H1 (cell line): ENCODE measurements around the gene HS2ST1. TPM values are rescaled to one million over a fixed set of nuclear protein-coding genes. Genes with fewer than 3 reads are reported as not detected.

ENCODE experiments used
- CTCF ChIA-PET: fragments of 300-600 bp; sonication (Branson Sonifier 250); formaldehyde crosslinking; loops from one replicate; lab custom pipeline; 2021; ENCODE audit not compliant: partially characterized antibody; lab: Charles Lee
- POLR2A ChIA-PET: fragments of 300-600 bp; sonication (Branson Sonifier 250); formaldehyde crosslinking; loops from one replicate; lab custom pipeline; 2021; ENCODE audit warnings: inconsistent platforms; ENCODE audit not compliant: partially characterized antibody; lab: Charles Lee
- DNase-seq, 2 experiments: peaks; one replicate each; pipeline versions ENCODE4 v3.0.0 to v3.0.0-alpha.2; 2010 to 2022; ENCODE audit warnings: low spot score in 2 of 2, low read depth in 1 of 2, mixed read lengths in 1 of 2
- FAIRE-seq: peaks from 2 replicates; lab custom pipeline; 2011; peaks lifted over from hg19 to GRCh38; lab: Jason Lieb, UNC
- H2AFZ ChIP-seq: 2 replicates; pipeline ENCODE4 v1.8.1; 2012; ENCODE audit warnings: low read length, inconsistent platforms
- H2AK5ac ChIP-seq: 2 replicates; pipeline ENCODE4 v1.6.1; 2013; ENCODE audit warnings: low read depth, low read length
- H2BK120ac ChIP-seq: replicated peaks from 2 replicates; pipeline ENCODE3; 2013; ENCODE audit warnings: low read depth, low read length, inconsistent platforms
- H2BK12ac ChIP-seq: 2 replicates; pipeline ENCODE4 v1.6.1; 2013; ENCODE audit warnings: low read depth, low read length
- H2BK15ac ChIP-seq: 2 replicates; pipeline ENCODE4 v1.6.1; 2013; ENCODE audit warnings: low read length
- H2BK20ac ChIP-seq: 2 replicates; pipeline ENCODE4 v1.6.1; 2013; ENCODE audit warnings: low read length
- H2BK5ac ChIP-seq: 2 replicates; pipeline ENCODE4 v1.6.1; 2013; ENCODE audit warnings: low read depth, low read length
- H3K14ac ChIP-seq: 2 replicates; pipeline ENCODE4 v1.6.1; 2013; ENCODE audit warnings: inconsistent platforms; ENCODE audit not compliant: insufficient read length
- H3K18ac ChIP-seq: 2 replicates; pipeline ENCODE4 v1.6.1; 2013; ENCODE audit warnings: low read length; ENCODE audit errors: extremely low read depth
- H3K23ac ChIP-seq: 2 replicates; pipeline ENCODE4 v1.6.1; 2013; ENCODE audit warnings: inconsistent platforms; ENCODE audit not compliant: insufficient read length
- H3K23me2 ChIP-seq: 2 replicates; pipeline ENCODE4 v1.6.1; 2013; ENCODE audit warnings: low read depth, low read length
- H3K27ac ChIP-seq: 2 replicates; pipeline ENCODE4 v1.6.1; 2011; ENCODE audit warnings: low read depth, low read length, inconsistent platforms
- H3K27me3 ChIP-seq, 4 experiments: replicated peaks in 1 of 4; 1 replicate in 1 of 4; 2 replicates in 3 of 4; pipeline versions ENCODE4 v1.6.1 to v1.8.1; 2011 to 2013; ENCODE audit warnings: low read length in 3 of 4, mild to moderate bottlenecking in 3 of 4, inconsistent platforms in 2 of 4, mixed read lengths in 2 of 4, moderate library complexity in 1 of 4; ENCODE audit not compliant: control insufficient read depth in 3 of 4, insufficient read depth in 3 of 4; ENCODE audit errors: extremely low read depth in 1 of 4
- H3K36me3 ChIP-seq, 4 experiments: 2 replicates each; pipeline versions ENCODE4 v1.6.1 to v1.8.1; 2011 to 2013; ENCODE audit warnings: mild to moderate bottlenecking in 4 of 4, low read length in 3 of 4, moderate library complexity in 2 of 4, control low read depth in 1 of 4, inconsistent platforms in 1 of 4; ENCODE audit not compliant: insufficient read depth in 4 of 4, control insufficient read depth in 2 of 4
- H3K4ac ChIP-seq: replicated peaks from 2 replicates; pipeline ENCODE3; 2013; ENCODE audit warnings: low read length, low read depth, mixed read lengths, inconsistent platforms; ENCODE audit not compliant: insufficient read length
- H3K4me1 ChIP-seq, 4 experiments: replicated peaks in 1 of 4; 1 replicate in 1 of 4; 2 replicates in 3 of 4; pipeline versions ENCODE4 v1.6.1 to v1.8.1; 2011 to 2013; ENCODE audit warnings: low read length in 3 of 4, inconsistent platforms in 2 of 4, mixed read lengths in 1 of 4; ENCODE audit not compliant: insufficient read depth in 4 of 4, control insufficient read depth in 3 of 4
- H3K4me2 ChIP-seq, 2 experiments: 2 replicates each; pipeline versions ENCODE4 v1.6.1 to v1.8.1; 2011 to 2013; ENCODE audit warnings: low read depth in 2 of 2, low read length in 2 of 2, control low read depth in 1 of 2, inconsistent platforms in 1 of 2, mild to moderate bottlenecking in 1 of 2; ENCODE audit not compliant: insufficient read depth in 1 of 2
- H3K4me3 ChIP-seq, 4 experiments: fragments of 200-600, 300-600 bp in 1 of 4; sonication (generic), shearing (Covaris generic), sonication (Bioruptor Twin) in 1 of 4; 2 replicates each; pipeline versions ENCODE4 v1.5.1 to v1.8.1; 2011 to 2016; ENCODE audit warnings: low read length in 4 of 4, low read depth in 3 of 4, control low read depth in 2 of 4, inconsistent platforms in 2 of 4, mild to moderate bottlenecking in 2 of 4, mixed read lengths in 1 of 4, moderate library complexity in 1 of 4; ENCODE audit not compliant: insufficient read depth in 2 of 4; ENCODE audit errors: extremely low read depth in 1 of 4
- H3K56ac ChIP-seq: replicated peaks from 2 replicates; pipeline ENCODE3; 2013; ENCODE audit warnings: low read depth, mild to moderate bottlenecking, mixed read lengths, low read length, inconsistent platforms; ENCODE audit not compliant: insufficient read length
- H3K79me1 ChIP-seq: 2 replicates; pipeline ENCODE4 v1.6.1; 2013; ENCODE audit warnings: low read depth, low read length, control low read depth
- H3K79me2 ChIP-seq, 2 experiments: 2 replicates each; pipeline versions ENCODE4 v1.6.1 to v1.8.1; 2012 to 2013; ENCODE audit warnings: low read length in 2 of 2, mild to moderate bottlenecking in 2 of 2, inconsistent platforms in 1 of 2; ENCODE audit not compliant: insufficient read depth in 2 of 2, control insufficient read depth in 1 of 2
- H3K9ac ChIP-seq, 4 experiments: replicated peaks in 1 of 4; 1 replicate in 1 of 4; 2 replicates in 3 of 4; pipeline versions ENCODE4 v1.6.1 to v1.8.1; 2011 to 2013; ENCODE audit warnings: low read depth in 3 of 4, low read length in 3 of 4, control low read depth in 2 of 4, mild to moderate bottlenecking in 2 of 4, moderate library complexity in 2 of 4, inconsistent platforms in 1 of 4; ENCODE audit errors: extremely low read depth in 1 of 4
- H3K9me3 ChIP-seq, 2 experiments: 2 replicates each; pipeline versions ENCODE4 v1.6.1 to v1.8.1; 2012 to 2013; ENCODE audit warnings: mild to moderate bottlenecking in 2 of 2, moderate library complexity in 2 of 2, control low read depth in 1 of 2, inconsistent platforms in 1 of 2, low read depth in 1 of 2, low read length in 1 of 2, mixed read lengths in 1 of 2; ENCODE audit not compliant: insufficient read depth in 2 of 2
- H4K20me1 ChIP-seq, 2 experiments: replicated peaks in 1 of 2; 2 replicates each; pipeline versions ENCODE3 to v1.8.1; 2011 to 2013; ENCODE audit warnings: inconsistent platforms in 2 of 2, low read length in 2 of 2, mild to moderate bottlenecking in 1 of 2; ENCODE audit not compliant: insufficient read depth in 2 of 2, control insufficient read depth in 1 of 2
- H4K5ac ChIP-seq: 2 replicates; pipeline ENCODE4 v1.6.1; 2013; ENCODE audit warnings: low read length, low read depth, mixed read lengths, inconsistent platforms; ENCODE audit not compliant: insufficient read length
- H4K8ac ChIP-seq: 2 replicates; pipeline ENCODE4 v1.8.0; 2013; ENCODE audit warnings: mild to moderate bottlenecking, moderate library complexity, low read length, inconsistent platforms; ENCODE audit not compliant: insufficient read depth; ENCODE audit errors: extremely low read depth
- H4K91ac ChIP-seq: replicated peaks from 2 replicates; pipeline ENCODE3; 2013; ENCODE audit warnings: low read length, mixed read lengths, inconsistent platforms; ENCODE audit not compliant: insufficient read length
- CHD2 ChIP-seq: IDR thresholded peaks from 2 replicates; pipeline ENCODE4 v1.6.1; 2012; ENCODE audit warnings: low read length, improper control_type of control experiment
- JUN ChIP-seq: IDR thresholded peaks from 2 replicates; pipeline ENCODE4 v1.6.1; 2011; ENCODE audit warnings: low read depth, mild to moderate bottlenecking, improper control_type of control experiment, low read length
- MAFK ChIP-seq: IDR thresholded peaks from 2 replicates; pipeline ENCODE4 v1.6.1; 2012; ENCODE audit warnings: low read depth, mild to moderate bottlenecking, improper control_type of control experiment, low read length
- NANOG ChIP-seq: IDR thresholded peaks from 2 replicates; pipeline ENCODE4 v1.6.1; 2011; ENCODE audit warnings: low read length, low read depth, mild to moderate bottlenecking, inconsistent platforms; ENCODE audit not compliant: insufficient read depth, poor library complexity, severe bottlenecking
- NRF1 ChIP-seq: IDR thresholded peaks from 2 replicates; pipeline ENCODE4 v1.6.1; 2011; ENCODE audit warnings: mild to moderate bottlenecking, low read depth, low read length, improper control_type of control experiment
- POLR2AphosphoS5 ChIP-seq: IDR thresholded peaks from 2 replicates; pipeline ENCODE4 v1.6.1; 2011; ENCODE audit warnings: low read depth, low read length
- POU5F1 ChIP-seq: IDR thresholded peaks from 2 replicates; pipeline ENCODE4 v1.6.1; 2011; ENCODE audit warnings: low read depth, mild to moderate bottlenecking, low read length, moderate library complexity
- RFX5 ChIP-seq: IDR thresholded peaks from 2 replicates; pipeline ENCODE4 v1.6.1; 2011; ENCODE audit warnings: low read depth, low read length, improper control_type of control experiment, borderline replicate concordance
- SRF ChIP-seq: IDR thresholded peaks from 2 replicates; pipeline ENCODE4 v1.6.1; 2011; ENCODE audit warnings: mild to moderate bottlenecking, low read depth, low read length, moderate library complexity
- SUZ12 ChIP-seq: fragments of 200-600 bp; sonication (generic); IDR thresholded peaks from 2 replicates; pipeline ENCODE4 v1.6.1; 2012; ENCODE audit warnings: mild to moderate bottlenecking, inconsistent platforms, low read length, moderate library complexity, mixed read lengths
- TAF7 ChIP-seq: optimal IDR thresholded peaks from 2 replicates; pipeline ENCODE3; 2011; ENCODE audit warnings: low read depth, mild to moderate bottlenecking, inconsistent platforms, low read length, moderate library complexity, borderline replicate concordance
- WGBS, 2 experiments: shearing (Covaris generic) in 1 of 2; methylation state at CpG; one replicate each; pipeline versions ENCODE4 v1.1.6 to v1.1.7; 2013 to 2015; ENCODE audit warnings: low lambda C conversion rate in 2 of 2, mixed read lengths in 2 of 2, inconsistent platforms in 1 of 2, low coverage in 1 of 2, missing lambda C conversion rate in 1 of 2; ENCODE audit not compliant: insufficient replicate concordance in 2 of 2, insufficient coverage in 1 of 2, insufficient read length in 1 of 2; ENCODE audit errors: extremely low coverage in 1 of 2, missing lambda C conversion rate in 1 of 2; 5-methylcytosine and 5-hydroxymethylcytosine counted together
- polyA plus RNA-seq, 7 experiments: library from polyadenylated mRNA; depleted of rRNA in 3 of 7; stranded (reverse) in 5 of 7; unstranded in 2 of 7; fragments of >200 nt in 5 of 7; fragments of 200-250 nt in 2 of 7; gene quantifications; 1 replicate in 5 of 7; 2 replicates in 1 of 7; 4 replicates in 1 of 7; pipeline versions ENCODE4 v1.2.1 to v1.2.3, GENCODE V29; 2011 to 2013; ENCODE audit warnings: missing spikeins in 2 of 7, mixed read lengths in 2 of 7
- total RNA-seq: library from RNA; stranded (reverse); fragmentation: NEBNext Ultra II Directional; extraction: Animal tissue kit (Norgen Biotek cat#: 25700); gene quantifications from 2 replicates; pipeline ENCODE4 v1.2.1, GENCODE V29; 2021

HS2ST1 gene
- total and polyA plus RNA-seq, 2 of the 8 experiments (the other 6 are each of a cell fraction or from before 2014, with no cell fraction given) = 5.2 to 28.3 TPM

DNA sequence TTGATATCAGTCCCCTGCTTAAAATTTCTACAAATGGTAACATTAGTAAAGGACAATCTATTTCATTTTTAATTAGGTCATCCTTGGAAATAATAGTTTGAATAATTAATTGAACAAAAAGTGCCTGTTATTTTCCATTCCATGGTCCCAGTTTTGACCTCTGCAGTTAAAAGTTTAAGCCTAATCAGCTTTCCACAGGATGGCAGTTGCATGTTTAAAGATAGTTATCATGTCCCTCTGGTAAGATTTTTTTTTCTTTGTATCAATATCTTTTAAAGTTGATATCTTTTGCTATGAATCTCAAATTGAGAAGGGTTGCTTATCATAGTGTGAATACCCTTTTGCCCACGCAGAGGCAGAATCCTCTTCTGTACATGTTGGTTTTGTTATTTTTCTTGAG lies 90.4 kb downstream of the HS2ST1 start:
- Histone ChIP-seq H4K20me1 (no peaks in the 10 kb centered on the region), H3K18ac (no peak overlapping the region), H3K27me3 (no peaks in the 10 kb centered on the region), H2AFZ (no peak overlapping the region), H2BK5ac (no peak overlapping the region), H3K79me1 (no peaks in the 10 kb centered on the region), H3K56ac (no peak overlapping the region), H4K8ac (no peak overlapping the region), H2BK12ac (no peak overlapping the region), H3K4me1 (no peaks in the 10 kb centered on the region), H3K79me2 (peaks cover 0 to 59% of the 10 kb centered on the region in 2 experiments; a peak in 2 of 4 replicates), H3K23me2 (no peaks in the 10 kb centered on the region), H3K9ac (no peak overlapping the region), H3K4ac (no peak overlapping the region), H3K36me3 (no peaks in the 10 kb centered on the region), H3K4me2 (no peak overlapping the region), H4K5ac (no peak overlapping the region), H3K27ac (no peak overlapping the region), H3K4me3 (no peak overlapping the region), H4K91ac (no peak overlapping the region), H3K9me3 (no peaks in the 10 kb centered on the region), H3K14ac (no peak overlapping the region), H2BK20ac (no peak overlapping the region), H2BK120ac (no peak overlapping the region), H2BK15ac (no peak overlapping the region), H2AK5ac (no peak overlapping the region), H3K23ac (no peak overlapping the region)
- ChIA-PET POLR2A (interaction anchor here (0.7 kb wide), 1 partner anchor 701 kb away, joined by 3 read pairs; no protein-coding TSS in a partner anchor), CTCF (no interaction called here)
- WGBS, 2 experiments = 92% methylated on average over 1 of the region's 1 CpG; no CpG with 5 or more reads in 1 of the 2 experiments
- TF ChIP-seq JUN = no peak
- TF ChIP-seq POLR2AphosphoS5 = no peak
- no peak for TF ChIP-seq SRF
- TF ChIP-seq POU5F1 = no peak
- no peak for TF ChIP-seq NANOG
- TF ChIP-seq TAF7 = no peak
- no peak for TF ChIP-seq NRF1
- no peak for TF ChIP-seq MAFK
- TF ChIP-seq CHD2 = no peak
- TF ChIP-seq SUZ12 = no peak
- no peak for TF ChIP-seq RFX5
- FAIRE-seq (no peak), DNase-seq (no peak)
